Measurements from ENCODE around the gene CADPS2. TPM values are rescaled to one million over a fixed set of nuclear protein-coding genes. Genes with fewer than 3 reads are reported as not detected.

The CADPS2 gene
- total and polyA plus RNA-seq, 2 of the 8 experiments (the other 6 are each of a cell fraction or from before 2014, with no cell fraction given), result 8.9 to 22.3 TPM

- no peak for TF ChIP-seq CTCF (IDR thresholded peaks at IDR 0.05; ENCODE audit: control extremely low read depth in 1 of 3, insufficient read depth in 1 of 3, low read depth in 1 of 3, low read length in 3 of 3)
- no peak for TF ChIP-seq TCF12 (IDR thresholded peaks at IDR 0.05; ENCODE audit: low read depth, low read length)
- TF ChIP-seq, protein P1, sequence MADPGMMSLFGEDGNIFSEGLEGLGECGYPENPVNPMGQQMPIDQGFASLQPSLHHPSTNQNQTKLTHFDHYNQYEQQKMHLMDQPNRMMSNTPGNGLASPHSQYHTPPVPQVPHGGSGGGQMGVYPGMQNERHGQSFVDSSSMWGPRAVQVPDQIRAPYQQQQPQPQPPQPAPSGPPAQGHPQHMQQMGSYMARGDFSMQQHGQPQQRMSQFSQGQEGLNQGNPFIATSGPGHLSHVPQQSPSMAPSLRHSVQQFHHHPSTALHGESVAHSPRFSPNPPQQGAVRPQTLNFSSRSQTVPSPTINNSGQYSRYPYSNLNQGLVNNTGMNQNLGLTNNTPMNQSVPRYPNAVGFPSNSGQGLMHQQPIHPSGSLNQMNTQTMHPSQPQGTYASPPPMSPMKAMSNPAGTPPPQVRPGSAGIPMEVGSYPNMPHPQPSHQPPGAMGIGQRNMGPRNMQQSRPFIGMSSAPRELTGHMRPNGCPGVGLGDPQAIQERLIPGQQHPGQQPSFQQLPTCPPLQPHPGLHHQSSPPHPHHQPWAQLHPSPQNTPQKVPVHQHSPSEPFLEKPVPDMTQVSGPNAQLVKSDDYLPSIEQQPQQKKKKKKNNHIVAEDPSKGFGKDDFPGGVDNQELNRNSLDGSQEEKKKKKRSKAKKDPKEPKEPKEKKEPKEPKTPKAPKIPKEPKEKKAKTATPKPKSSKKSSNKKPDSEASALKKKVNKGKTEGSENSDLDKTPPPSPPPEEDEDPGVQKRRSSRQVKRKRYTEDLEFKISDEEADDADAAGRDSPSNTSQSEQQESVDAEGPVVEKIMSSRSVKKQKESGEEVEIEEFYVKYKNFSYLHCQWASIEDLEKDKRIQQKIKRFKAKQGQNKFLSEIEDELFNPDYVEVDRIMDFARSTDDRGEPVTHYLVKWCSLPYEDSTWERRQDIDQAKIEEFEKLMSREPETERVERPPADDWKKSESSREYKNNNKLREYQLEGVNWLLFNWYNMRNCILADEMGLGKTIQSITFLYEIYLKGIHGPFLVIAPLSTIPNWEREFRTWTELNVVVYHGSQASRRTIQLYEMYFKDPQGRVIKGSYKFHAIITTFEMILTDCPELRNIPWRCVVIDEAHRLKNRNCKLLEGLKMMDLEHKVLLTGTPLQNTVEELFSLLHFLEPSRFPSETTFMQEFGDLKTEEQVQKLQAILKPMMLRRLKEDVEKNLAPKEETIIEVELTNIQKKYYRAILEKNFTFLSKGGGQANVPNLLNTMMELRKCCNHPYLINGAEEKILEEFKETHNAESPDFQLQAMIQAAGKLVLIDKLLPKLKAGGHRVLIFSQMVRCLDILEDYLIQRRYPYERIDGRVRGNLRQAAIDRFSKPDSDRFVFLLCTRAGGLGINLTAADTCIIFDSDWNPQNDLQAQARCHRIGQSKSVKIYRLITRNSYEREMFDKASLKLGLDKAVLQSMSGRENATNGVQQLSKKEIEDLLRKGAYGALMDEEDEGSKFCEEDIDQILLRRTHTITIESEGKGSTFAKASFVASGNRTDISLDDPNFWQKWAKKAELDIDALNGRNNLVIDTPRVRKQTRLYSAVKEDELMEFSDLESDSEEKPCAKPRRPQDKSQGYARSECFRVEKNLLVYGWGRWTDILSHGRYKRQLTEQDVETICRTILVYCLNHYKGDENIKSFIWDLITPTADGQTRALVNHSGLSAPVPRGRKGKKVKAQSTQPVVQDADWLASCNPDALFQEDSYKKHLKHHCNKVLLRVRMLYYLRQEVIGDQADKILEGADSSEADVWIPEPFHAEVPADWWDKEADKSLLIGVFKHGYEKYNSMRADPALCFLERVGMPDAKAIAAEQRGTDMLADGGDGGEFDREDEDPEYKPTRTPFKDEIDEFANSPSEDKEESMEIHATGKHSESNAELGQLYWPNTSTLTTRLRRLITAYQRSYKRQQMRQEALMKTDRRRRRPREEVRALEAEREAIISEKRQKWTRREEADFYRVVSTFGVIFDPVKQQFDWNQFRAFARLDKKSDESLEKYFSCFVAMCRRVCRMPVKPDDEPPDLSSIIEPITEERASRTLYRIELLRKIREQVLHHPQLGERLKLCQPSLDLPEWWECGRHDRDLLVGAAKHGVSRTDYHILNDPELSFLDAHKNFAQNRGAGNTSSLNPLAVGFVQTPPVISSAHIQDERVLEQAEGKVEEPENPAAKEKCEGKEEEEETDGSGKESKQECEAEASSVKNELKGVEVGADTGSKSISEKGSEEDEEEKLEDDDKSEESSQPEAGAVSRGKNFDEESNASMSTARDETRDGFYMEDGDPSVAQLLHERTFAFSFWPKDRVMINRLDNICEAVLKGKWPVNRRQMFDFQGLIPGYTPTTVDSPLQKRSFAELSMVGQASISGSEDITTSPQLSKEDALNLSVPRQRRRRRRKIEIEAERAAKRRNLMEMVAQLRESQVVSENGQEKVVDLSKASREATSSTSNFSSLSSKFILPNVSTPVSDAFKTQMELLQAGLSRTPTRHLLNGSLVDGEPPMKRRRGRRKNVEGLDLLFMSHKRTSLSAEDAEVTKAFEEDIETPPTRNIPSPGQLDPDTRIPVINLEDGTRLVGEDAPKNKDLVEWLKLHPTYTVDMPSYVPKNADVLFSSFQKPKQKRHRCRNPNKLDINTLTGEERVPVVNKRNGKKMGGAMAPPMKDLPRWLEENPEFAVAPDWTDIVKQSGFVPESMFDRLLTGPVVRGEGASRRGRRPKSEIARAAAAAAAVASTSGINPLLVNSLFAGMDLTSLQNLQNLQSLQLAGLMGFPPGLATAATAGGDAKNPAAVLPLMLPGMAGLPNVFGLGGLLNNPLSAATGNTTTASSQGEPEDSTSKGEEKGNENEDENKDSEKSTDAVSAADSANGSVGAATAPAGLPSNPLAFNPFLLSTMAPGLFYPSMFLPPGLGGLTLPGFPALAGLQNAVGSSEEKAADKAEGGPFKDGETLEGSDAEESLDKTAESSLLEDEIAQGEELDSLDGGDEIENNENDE (IDR thresholded peaks at IDR 0.05; ENCODE audit: insufficient replicate concordance, low read length), result no peak
- no peak for TF ChIP-seq SP4 (IDR thresholded peaks at IDR 0.05; ENCODE audit: low read length)
- TF ChIP-seq RNF2 (IDR thresholded peaks at IDR 0.05; ENCODE audit: borderline replicate concordance, low read depth, low read length, missing control alignments, poor library complexity, severe bottlenecking), result no peak
- TF ChIP-seq BCL11A (IDR thresholded peaks at IDR 0.05; ENCODE audit: low read depth in 2 of 2, low read length in 2 of 2), result no peak
- TF ChIP-seq RAD21 (IDR thresholded peaks at IDR 0.05 in 1 of 2, conservative IDR thresholded peaks at IDR 0.05 in 1 of 2; ENCODE audit: low read depth in 2 of 2, low read length in 2 of 2), result no peak
- no peak for TF ChIP-seq SRF (IDR thresholded peaks at IDR 0.05; ENCODE audit: low read depth, low read length)
- TF ChIP-seq ASH2L (IDR thresholded peaks at IDR 0.05; ENCODE audit: low read length), result no peak
These were observed 122.2 kb downstream of the CADPS2 start (continued) for GRCh38 chr7:122764020-122764419.

All from H1 (cell line).